AG04449 (cell line): ENCODE data around the gene ACAP3.

ENCODE experiments used
- CTCF ChIA-PET: fragments of 350-600 bp; formaldehyde crosslinking; extraction: SDS; loops from one replicate; lab custom pipeline; 2021; ENCODE audit warnings: antibody characterized with exemption; lab: Yijun Ruan, JAX
- POLR2A ChIA-PET: fragments of 400-600, 350-600 bp; formaldehyde crosslinking; extraction: SDS; loops from one replicate; lab custom pipeline; 2020; ENCODE audit warnings: antibody characterized with exemption, inconsistent platforms; lab: Yijun Ruan, JAX
- DNase-seq: peaks from one replicate; pipeline ENCODE4 v3.0.0-alpha.2; 2010; ENCODE audit warnings: low read depth, low spot score
- H3K4me3 ChIP-seq: 2 replicates; pipeline ENCODE4 v1.5.1; 2011; ENCODE audit warnings: low read depth, mild to moderate bottlenecking, control low read depth, low read length
- CTCF ChIP-seq: IDR thresholded peaks from one replicate; pipeline ENCODE4 v1.5.1; 2011; ENCODE audit warnings: mild to moderate bottlenecking, moderate library complexity, low read length, control low read depth, inconsistent platforms; ENCODE audit not compliant: insufficient read depth; ENCODE audit errors: missing control alignments

ACAP3 gene

GRCh38 chr1:1246577-1247340 is 61.0 kb downstream of the ACAP3 start, which contains the start of gene C1QTNF12:
C1QTNF12 (minus strand) TSS chr1:1246722; CDS start chr1:1246690, 32 bp downstream.
- no peak for TF ChIP-seq CTCF
- CTCF ChIA-PET, result no interaction called here

GRCh38 chr1:1245817-1246576 is 61.7 kb downstream of the ACAP3 start:
- ChIA-PET CTCF (no interaction called here), POLR2A (interaction anchor here (0.7 kb wide), 1 partner anchor 19 kb away, joined by 4 read pairs; no protein-coding TSS in a partner anchor)
- no peak for TF ChIP-seq CTCF
- no peak overlapping the region for H3K4me3 ChIP-seq
- no peak for DNase-seq

More at GRCh38 chr1:1246577-1247340, 61.0 kb downstream of the ACAP3 start, which contains the start of gene C1QTNF12:
- H3K4me3 ChIP-seq, result no peak within 1 kb of the TSS
- POLR2A ChIA-PET, result interaction anchor here (0.7 kb wide), 1 partner anchor 18 kb away, joined by 4 read pairs; no protein-coding TSS in a partner anchor
- DNase-seq, result no peak

- H3K4me3 ChIP-seq, result no peak overlapping the region
- TF ChIP-seq CTCF, result no peak
- no peak for DNase-seq
- ChIA-PET CTCF (no interaction called here), POLR2A (no interaction called here)
These were observed 62.4 kb downstream of the ACAP3 start for GRCh38 chr1:1245178-1245816.

GRCh38 chr1:1244192-1244811 is 63.4 kb downstream of the ACAP3 start:
- no peak for TF ChIP-seq CTCF
- H3K4me3 ChIP-seq, result no peak overlapping the region
- DNase-seq, result no peak
- POLR2A ChIA-PET, result no interaction called here
- CTCF ChIA-PET, result interaction anchor here (1.4 kb wide), 1 partner anchor 123 kb away, joined by 5 read pairs; no protein-coding TSS in a partner anchor

- no peak for DNase-seq
- no peak overlapping the region for H3K4me3 ChIP-seq
- POLR2A ChIA-PET, result no interaction called here
- no peak for TF ChIP-seq CTCF
- CTCF ChIA-PET, result interaction anchor here (1.4 kb wide), 1 partner anchor 122 kb away, joined by 5 read pairs; no protein-coding TSS in a partner anchor
These were observed 63.9 kb downstream of the ACAP3 start for GRCh38 chr1:1243807-1244191.
